GM23338 (cell line): ENCODE data around the gene PRR29. TPM values are rescaled to one million over a fixed set of nuclear protein-coding genes. Genes with fewer than 3 reads are reported as not detected.
"Not testable (repeated sequence)": the region's sequence is repeated elsewhere in the genome, so short reads cannot be mapped to it uniquely, and the experiment has no call there.

ENCODE experiments used
- ATAC-seq: fragments of 200-7000 bp; cut with Tn5 transposase; 3 replicates; pipeline ENCODE4 v1.9.1; 2020
- DNase-seq: peaks from one replicate; pipeline ENCODE4 v3.0.0-alpha.2; 2015; ENCODE audit warnings: low spot score
- H2AFZ ChIP-seq: fragments of 200-600 bp; sonication (generic); 2 replicates; pipeline ENCODE4 v1.8.0; 2016; ENCODE audit warnings: antibody characterized with exemption, mild to moderate bottlenecking, moderate library complexity
- H3F3A ChIP-seq: fragments of 200-600 bp; sonication (generic); replicated peaks from 2 replicates; pipeline ENCODE4 v1.8.0; 2017; ENCODE audit warnings: antibody characterized with exemption, mixed run types, low read depth
- H3K27ac ChIP-seq: fragments of 200-600 bp; sonication (generic); 2 replicates; pipeline ENCODE4 v1.6.1; 2016; ENCODE audit warnings: low read depth
- H3K27me3 ChIP-seq: fragments of 200-600 bp; sonication (generic); 2 replicates; pipeline ENCODE4 v1.8.0; 2016; ENCODE audit warnings: mild to moderate bottlenecking, mixed run types, moderate library complexity; ENCODE audit not compliant: insufficient read depth
- H3K36me3 ChIP-seq: fragments of 200-600 bp; sonication (generic); 2 replicates; pipeline ENCODE4 v1.8.0; 2016; ENCODE audit warnings: mild to moderate bottlenecking; ENCODE audit not compliant: insufficient read depth
- H3K4me1 ChIP-seq: fragments of 200-600 bp; sonication (generic); 2 replicates; pipeline ENCODE4 v1.8.0; 2016; ENCODE audit warnings: mild to moderate bottlenecking, moderate library complexity; ENCODE audit not compliant: insufficient read depth
- H3K4me2 ChIP-seq: fragments of 200-600 bp; sonication (generic); 2 replicates; pipeline ENCODE4 v1.7.1; 2017; ENCODE audit warnings: mixed run types
- H3K4me3 ChIP-seq: fragments of 200-600 bp; sonication (generic); 2 replicates; pipeline ENCODE4 v1.6.1; 2016; ENCODE audit warnings: mixed run types
- H3K79me2 ChIP-seq: fragments of 200-600 bp; sonication (generic); replicated peaks from 2 replicates; pipeline ENCODE4 v1.8.0; 2017; ENCODE audit warnings: mild to moderate bottlenecking; ENCODE audit not compliant: insufficient read depth
- H3K9me2 ChIP-seq: fragments of 200-600 bp; sonication (generic); 2 replicates; pipeline ENCODE4 v1.8.0; 2017; ENCODE audit not compliant: insufficient read depth
- H4K20me1 ChIP-seq: fragments of 200-600 bp; sonication (generic); replicated peaks from 2 replicates; pipeline ENCODE4 v1.8.0; 2017; ENCODE audit warnings: mild to moderate bottlenecking; ENCODE audit not compliant: insufficient read depth
- H3K27ac Mint-ChIP-seq: 2 replicates; pipeline ENCODE4 v1.8.0; 2020; ENCODE audit warnings: inconsistent platforms, mild to moderate bottlenecking, moderate library complexity, mixed read lengths
- H3K27me3 Mint-ChIP-seq: 3 replicates; pipeline ENCODE4 v1.8.0; 2022; ENCODE audit warnings: low read depth, mild to moderate bottlenecking, moderate library complexity, mixed read lengths, inconsistent platforms; ENCODE audit not compliant: insufficient read depth, poor library complexity
- H3K36me3 Mint-ChIP-seq: 3 replicates; pipeline ENCODE4 v1.8.0; 2021; ENCODE audit warnings: low read depth, mild to moderate bottlenecking, inconsistent platforms, moderate library complexity, mixed read lengths
- H3K4me1 Mint-ChIP-seq: 3 replicates; pipeline ENCODE4 v1.8.0; 2020; ENCODE audit warnings: mild to moderate bottlenecking, inconsistent platforms, mixed read lengths
- H3K4me3 Mint-ChIP-seq: 3 replicates; pipeline ENCODE4 v1.8.0; 2021; ENCODE audit warnings: moderate library complexity, mild to moderate bottlenecking, inconsistent platforms, mixed read lengths
- H3K9me3 Mint-ChIP-seq: 3 replicates; pipeline ENCODE4 v1.8.0; 2020; ENCODE audit warnings: moderate library complexity, mild to moderate bottlenecking, inconsistent platforms, mixed read lengths
- CREB1 ChIP-seq: fragments of 250-450 bp; sonication (Bioruptor Pico); IDR thresholded peaks from 2 replicates; pipeline ENCODE4 v1.5.0; 2020; ENCODE audit warnings: low read depth, mild to moderate bottlenecking, moderate library complexity
- ETS1 ChIP-seq: IDR thresholded peaks from 2 replicates; pipeline ENCODE4 v1.6.1; 2016; ENCODE audit warnings: antibody characterized with exemption
- ZNF331 ChIP-seq: fragments of 250-450 bp; sonication (Bioruptor Pico); IDR thresholded peaks from 2 replicates; pipeline ENCODE4 v1.5.0; 2020; ENCODE audit warnings: low read depth, mild to moderate bottlenecking, moderate library complexity
- ZNF462 ChIP-seq: fragments of 250-450 bp; sonication (Bioruptor Pico); IDR thresholded peaks from 2 replicates; pipeline ENCODE4 v1.5.0; 2020; ENCODE audit warnings: mild to moderate bottlenecking, moderate library complexity
- polyA plus RNA-seq: library from polyadenylated mRNA; unstranded; fragments of >200 nt; fragmentation: Nextera tagmentation; extraction: Ambion mirVana; gene quantifications from 2 replicates; pipeline ENCODE4 v1.2.1, GENCODE V29; 2016
- total RNA-seq: library from RNA; depleted of rRNA; stranded (reverse); fragments of >200 nt; shearing (Covaris generic); gene quantifications from 2 replicates; pipeline ENCODE4 v1.2.3, GENCODE V29; 2014

The PRR29 gene
- total and polyA plus RNA-seq, 2 experiments from 2014 or later, result 0.24 to 1.3 TPM

- no peak for TF ChIP-seq ZNF462
- TF ChIP-seq ZNF331 (CRISPR knock-in tag), result no peak
- TF ChIP-seq CREB1 (CRISPR knock-in tag), result no peak
- no peak for TF ChIP-seq ETS1
Measured at GRCh38 chr17:64006361-64007088, 8.4 kb downstream of the PRR29 start (continued).

GRCh38 chr17:64007089-64007837 is 9.1 kb downstream of the PRR29 start:
- not testable (repeated sequence) for ATAC-seq, H3K27ac Mint-ChIP-seq, H3K27me3 Mint-ChIP-seq, H3F3A ChIP-seq, H3K9me2 ChIP-seq, H3K4me3 Mint-ChIP-seq, H3K4me1 ChIP-seq, H3K9me3 Mint-ChIP-seq, H3K79me2 ChIP-seq, H3K27me3 ChIP-seq, DNase-seq, H4K20me1 ChIP-seq, H3K4me3 ChIP-seq, H2AFZ ChIP-seq, H3K4me2 ChIP-seq, H3K36me3 ChIP-seq, H3K36me3 Mint-ChIP-seq, H3K27ac ChIP-seq
- peaks cover 16% of the 10 kb centered on the region for H3K4me1 Mint-ChIP-seq
